GM19239 (cell line): Measurements from ENCODE around the gene COL2A1.
A peak's percentile ranks its signal among the peaks of the same experiment; 100 is the strongest.

Experiments
- DNase-seq: peaks from one replicate; pipeline ENCODE4 v3.0.0; 2011; ENCODE audit warnings: low spot score; ENCODE audit not compliant: insufficient read length
- FAIRE-seq: peaks from 2 replicates; lab custom pipeline; 2011; peaks lifted over from hg19 to GRCh38; lab: Jason Lieb, UNC

The COL2A1 gene

GRCh38 chr12:47995981-47996401, 8.3 kb downstream of the COL2A1 start:
- FAIRE-seq (no peak), DNase-seq (no peak)

GRCh38 chr12:47993491-47993890, 10.8 kb downstream of the COL2A1 start:
- FAIRE-seq (no peak), DNase-seq (no peak)

GRCh38 chr12:47992776-47993175, 11.5 kb downstream of the COL2A1 start:
- FAIRE-seq (no peak), DNase-seq (no peak)

GRCh38 chr12:47991106-47992061, 12.9 kb downstream of the COL2A1 start:
- FAIRE-seq (no peak), DNase-seq (no peak)

GRCh38 chr12:47990351-47991105, 13.7 kb downstream of the COL2A1 start:
- peak; percentile 98 for FAIRE-seq

GRCh38 chr12:47989666-47990065, 14.6 kb downstream of the COL2A1 start:
- FAIRE-seq (no peak), DNase-seq (no peak)

More at GRCh38 chr12:47990351-47991105, 13.7 kb downstream of the COL2A1 start:
- DNase-seq = peak; percentile 71

GRCh38 chr12:47989023-47989417, 15.3 kb downstream of the COL2A1 start:
- no peak for FAIRE-seq

GRCh38 chr12:47988073-47989022, 15.9 kb downstream of the COL2A1 start:
- FAIRE-seq (no peak), DNase-seq (no peak)

More at GRCh38 chr12:47989023-47989417, 15.3 kb downstream of the COL2A1 start:
- DNase-seq = no peak

- no peak for DNase-seq
- no peak for FAIRE-seq
Observed at GRCh38 chr12:47987411-47988072, 16.7 kb downstream of the COL2A1 start.

GRCh38 chr12:47986832-47987231, 17.4 kb downstream of the COL2A1 start:
- FAIRE-seq (no peak), DNase-seq (no peak)

GRCh38 chr12:47986291-47986660, 18.0 kb downstream of the COL2A1 start:
- no peak for DNase-seq
- FAIRE-seq = no peak

GRCh38 chr12:47985596-47986290, 18.5 kb downstream of the COL2A1 start:
- FAIRE-seq (no peak), DNase-seq (no peak)

- no peak for DNase-seq
- FAIRE-seq = no peak
Observed at GRCh38 chr12:47984331-47984801, 19.9 kb downstream of the COL2A1 start.

GRCh38 chr12:47983541-47984115, 20.6 kb downstream of the COL2A1 start:
- DNase-seq = no peak
- no peak for FAIRE-seq

GRCh38 chr12:47982770-47983169, 21.5 kb downstream of the COL2A1 start:
- DNase-seq (no peak), FAIRE-seq (no peak)

- FAIRE-seq (no peak), DNase-seq (no peak)
Observed at GRCh38 chr12:47982311-47982710, 22.0 kb downstream of the COL2A1 start.

GRCh38 chr12:47981496-47982260, 22.6 kb downstream of the COL2A1 start:
- DNase-seq = no peak
- no peak for FAIRE-seq
